ENCODE measurements around the gene PCGF5. TPM values are rescaled to one million over a fixed set of nuclear protein-coding genes. Genes with fewer than 3 reads are reported as not detected.
A peak's percentile ranks its signal among the peaks of the same experiment; 100 is the strongest.
"Not testable (repeated sequence)": the region's sequence is repeated elsewhere in the genome, so short reads cannot be mapped to it uniquely, and the experiment has no call there.

PCGF5 gene
- total and polyA plus RNA-seq, 9 of the 15 experiments (the other 6 are each of a cell fraction or from before 2014, with no cell fraction given), result 10.9 to 40.0 (median 20.3) TPM

- H3K27me3 ChIP-seq (ENCODE audit: control insufficient read depth in 2 of 2, insufficient read depth in 2 of 2, low read length in 2 of 2); H3K4me1 ChIP-seq (replicated peaks in 1 of 2; ENCODE audit: control insufficient read depth in 2 of 2, insufficient read depth in 2 of 2, low read length in 2 of 2); H3K9ac ChIP-seq (ENCODE audit: insufficient read depth in 1 of 2, low read depth in 2 of 2, low read length in 2 of 2); in situ Hi-C loops (cut with MboI); DNase-seq (ENCODE audit: extremely low read depth in 1 of 4, low spot score in 3 of 4); CTCF ChIA-PET (ENCODE audit: low intra/inter-chr PET ratio); H3K79me2 ChIP-seq (ENCODE audit: control insufficient read depth, insufficient read depth, low read length); H3K4me2 ChIP-seq (ENCODE audit: insufficient read depth, low read length); H3K9me3 ChIP-seq (replicated peaks; ENCODE audit: control insufficient read depth, insufficient read depth, low read depth, low read length); intact Hi-C loops (cut with micrococcal nuclease); ATAC-seq; H4K20me1 ChIP-seq (replicated peaks; ENCODE audit: control insufficient read depth, insufficient read depth, low read length); H3K4me3 ChIP-seq; FAIRE-seq; H3K36me3 ChIP-seq (ENCODE audit: control insufficient read depth, insufficient read depth, low read length); BruUV-seq (replicated peaks); POLR2A ChIA-PET; H3K9me1 ChIP-seq (ENCODE audit: control insufficient read depth, insufficient read depth, low read length); H3K27ac ChIP-seq (ENCODE audit: extremely low read depth, low read depth, low read length); H2AFZ ChIP-seq (ENCODE audit: low read depth, low read length); TF ChIP-seq NR2C1 (IDR thresholded peaks at IDR 0.05); FOXM1 (CRISPR knock-in tag; IDR thresholded peaks at IDR 0.05; ENCODE audit: low read depth): not testable (repeated sequence)
- TF ChIP-seq ARID1B (IDR thresholded peaks at IDR 0.05), result peak; percentile 88
- peak; percentile 53; the same call in 1 of the 2 replicates for TF ChIP-seq NR2C1 (tag; IDR thresholded peaks at IDR 0.05)
- TF ChIP-seq MAZ (CRISPR knock-in tag; conservative IDR thresholded peaks at IDR 0.05 in 1 of 2, IDR thresholded peaks at IDR 0.05 in 1 of 2), result 0 out of 4 replicates have a peak, but pooled peaks of 1 of the 2 experiments have one; percentile 34
- TF ChIP-seq OTX1 (CRISPR knock-in tag; IDR thresholded peaks at IDR 0.05), result 0 out of 2 replicates have a peak, but pooled peaks have one; percentile 18
- peak; percentile 80 for TF ChIP-seq CBFA2T2 (conservative IDR thresholded peaks at IDR 0.05)
- 0 out of 2 replicates have a peak, but pooled peaks have one; percentile 16 for TF ChIP-seq FOXM1 (IDR thresholded peaks at IDR 0.05; ENCODE audit: low read depth)
- 0 out of 2 replicates have a peak, but pooled peaks have one; percentile 51 for TF ChIP-seq PYGO2 (tag; IDR thresholded peaks at IDR 0.05)
- TF ChIP-seq MTA2 (IDR thresholded peaks at IDR 0.05; ENCODE audit: low read depth), result peak; percentile 65
- peak; percentile 85 for TF ChIP-seq CBFA2T3 (IDR thresholded peaks at IDR 0.05)
- 0 out of 2 replicates have a peak, but pooled peaks have one; percentile 15 for TF ChIP-seq DPF2 (IDR thresholded peaks at IDR 0.05)
- TF ChIP-seq SMARCA4 (IDR thresholded peaks at IDR 0.05), result peak; percentile 29; the same call in 1 of the 2 replicates
- peak; percentile 66; the same call in 1 of the 2 replicates for TF ChIP-seq SMARCE1 (IDR thresholded peaks at IDR 0.05)
- peak; percentile 81 for TF ChIP-seq TAL1 (IDR thresholded peaks at IDR 0.05)
- peak; percentile 98 for TF ChIP-seq ELF4 (CRISPR knock-in tag; IDR thresholded peaks at IDR 0.05)
- TF ChIP-seq NCOR1 (IDR thresholded peaks at IDR 0.05), result peak; percentile 84
- peak; percentile 64 to 79; a peak in 2 of 4 replicates for TF ChIP-seq TRIM24 (IDR thresholded peaks at IDR 0.05)
- peak; percentile 51; the same call in 1 of the 2 replicates for TF ChIP-seq HEY1 (CRISPR knock-in tag; IDR thresholded peaks at IDR 0.05; ENCODE audit: borderline replicate concordance)
- WGBS (ENCODE audit: insufficient coverage, low coverage, missing lambda C conversion rate), result 0% methylated on average over 4 of the region's 7 CpGs
Measured at GRCh38 chr10:91305979-91306378, 85.5 kb downstream of the PCGF5 start.
